H9 (cell line): Measurements from ENCODE around the gene GNAI2. TPM values are rescaled to one million over a fixed set of nuclear protein-coding genes. Genes with fewer than 3 reads are reported as not detected.

ENCODE experiments used
- DNase-seq: peaks from one replicate; pipeline ENCODE4 v3.0.0-alpha.2; 2017
- H2AFZ ChIP-seq: one replicate; pipeline ENCODE4 v1.6.1; 2013; ENCODE audit warnings: mild to moderate bottlenecking, low read length, control low read depth, moderate library complexity
- H2AK5ac ChIP-seq: 2 replicates; pipeline ENCODE4 v1.6.1; 2013; ENCODE audit warnings: low read length, control low read depth, mixed read lengths; ENCODE audit not compliant: insufficient read length
- H2BK120ac ChIP-seq: one replicate; pipeline ENCODE4 v1.6.1; 2013; ENCODE audit warnings: low read depth, mild to moderate bottlenecking, low read length, control low read depth, inconsistent platforms; ENCODE audit not compliant: poor library complexity, severe bottlenecking
- H2BK12ac ChIP-seq: 2 replicates; pipeline ENCODE4 v1.6.1; 2013; ENCODE audit warnings: low read length, control low read depth, mixed read lengths, low read depth; ENCODE audit not compliant: insufficient read length
- H2BK15ac ChIP-seq: 2 replicates; pipeline ENCODE4 v1.6.1; 2013; ENCODE audit warnings: low read depth, low read length, control low read depth
- H2BK20ac ChIP-seq: one replicate; pipeline ENCODE4 v1.6.1; 2013; ENCODE audit warnings: low read depth, mild to moderate bottlenecking, low read length, control low read depth, inconsistent platforms; ENCODE audit not compliant: poor library complexity, severe bottlenecking
- H2BK5ac ChIP-seq: 2 replicates; pipeline ENCODE4 v1.6.1; 2013; ENCODE audit warnings: low read length, control low read depth, mixed read lengths; ENCODE audit not compliant: insufficient read length
- H3K14ac ChIP-seq: 2 replicates; pipeline ENCODE4 v1.6.1; 2013; ENCODE audit warnings: low read length, control low read depth; ENCODE audit not compliant: insufficient read depth
- H3K18ac ChIP-seq: 2 replicates; pipeline ENCODE4 v1.6.1; 2013; ENCODE audit warnings: low read depth, mild to moderate bottlenecking, mixed read lengths, low read length, control low read depth; ENCODE audit not compliant: insufficient read length
- H3K23ac ChIP-seq: 2 replicates; pipeline ENCODE4 v1.6.1; 2013; ENCODE audit warnings: low read length, control low read depth, mixed read lengths, low read depth; ENCODE audit not compliant: insufficient read length
- H3K23me2 ChIP-seq: 2 replicates; pipeline ENCODE4 v1.6.1; 2013; ENCODE audit warnings: low read depth, mild to moderate bottlenecking, mixed read lengths, low read length, control low read depth; ENCODE audit not compliant: insufficient read length, poor library complexity, severe bottlenecking
- H3K27ac ChIP-seq: 2 replicates; pipeline ENCODE4 v1.5.1; 2013; ENCODE audit warnings: low read length, control low read depth, mixed read lengths, low read depth; ENCODE audit not compliant: insufficient read length
- H3K27me3 ChIP-seq: 2 replicates; pipeline ENCODE4 v1.6.1; 2013; ENCODE audit warnings: low read length, control low read depth, inconsistent platforms; ENCODE audit not compliant: insufficient read depth
- H3K4ac ChIP-seq: 2 replicates; pipeline ENCODE4 v1.6.1; 2013; ENCODE audit warnings: low read depth, mild to moderate bottlenecking, control low read depth, inconsistent platforms, low read length, moderate library complexity
- H3K4me1 ChIP-seq: 2 replicates; pipeline ENCODE4 v1.6.1; 2013; ENCODE audit warnings: low read length, control low read depth, inconsistent platforms; ENCODE audit not compliant: insufficient read depth
- H3K4me2 ChIP-seq: 2 replicates; pipeline ENCODE4 v1.6.1; 2013; ENCODE audit warnings: low read length, control low read depth, mixed read lengths; ENCODE audit not compliant: insufficient read length, insufficient read depth
- H3K56ac ChIP-seq: 2 replicates; pipeline ENCODE4 v1.6.1; 2013; ENCODE audit warnings: low read depth, mild to moderate bottlenecking, mixed read lengths, low read length, control low read depth; ENCODE audit not compliant: insufficient read length
- H3K79me1 ChIP-seq: 2 replicates; pipeline ENCODE4 v1.6.1; 2013; ENCODE audit warnings: low read depth, mild to moderate bottlenecking, moderate library complexity, low read length, control low read depth, inconsistent platforms; ENCODE audit not compliant: insufficient read depth, poor library complexity, severe bottlenecking
- H3K79me2 ChIP-seq: 2 replicates; pipeline ENCODE4 v1.6.1; 2013; ENCODE audit warnings: low read length, control low read depth, inconsistent platforms; ENCODE audit not compliant: insufficient read depth
- H3K9ac ChIP-seq: 2 replicates; pipeline ENCODE4 v1.6.1; 2013; ENCODE audit warnings: low read length, control low read depth, mixed read lengths; ENCODE audit not compliant: insufficient read length; ENCODE audit errors: extremely low read depth
- H3K9me3 ChIP-seq: one replicate; pipeline ENCODE4 v1.6.1; 2013; ENCODE audit warnings: low read depth, low read length, inconsistent platforms; ENCODE audit not compliant: control insufficient read depth
- H3T11ph ChIP-seq: one replicate; pipeline ENCODE4 v1.6.1; 2013; ENCODE audit warnings: mild to moderate bottlenecking, low read length, control low read depth, inconsistent platforms
- H4K20me1 ChIP-seq: one replicate; pipeline ENCODE4 v1.6.1; 2013; ENCODE audit not compliant: control insufficient read depth, insufficient read length, insufficient read depth
- H4K5ac ChIP-seq: 2 replicates; pipeline ENCODE4 v1.6.1; 2013; ENCODE audit warnings: low read depth, mild to moderate bottlenecking, mixed read lengths, low read length, control low read depth; ENCODE audit not compliant: insufficient read length
- H4K8ac ChIP-seq: replicated peaks from 2 replicates; pipeline ENCODE4 v1.6.1; 2013; ENCODE audit warnings: low read length, control low read depth, mixed read lengths, low read depth; ENCODE audit not compliant: insufficient read length
- H4K91ac ChIP-seq: 2 replicates; pipeline ENCODE4 v1.6.1; 2013; ENCODE audit warnings: low read depth, mild to moderate bottlenecking, moderate library complexity, mixed read lengths, low read length, control low read depth; ENCODE audit not compliant: insufficient read length
- H3K27ac Mint-ChIP-seq, 3 experiments: 2 replicates in 2 of 3; 3 replicates in 1 of 3; pipeline ENCODE4 v1.8.0; 2020 to 2021; ENCODE audit warnings: mixed read lengths in 3 of 3, mild to moderate bottlenecking in 1 of 3, moderate library complexity in 1 of 3
- H3K27me3 Mint-ChIP-seq: 2 replicates; pipeline ENCODE4 v1.8.0; 2021; ENCODE audit warnings: low read depth, mild to moderate bottlenecking, moderate library complexity, mixed read lengths
- H3K36me3 Mint-ChIP-seq, 3 experiments: 2 replicates in 2 of 3; 3 replicates in 1 of 3; pipeline ENCODE4 v1.8.0; 2020 to 2021; ENCODE audit warnings: low read depth in 3 of 3, mixed read lengths in 3 of 3; ENCODE audit not compliant: insufficient read depth in 1 of 3
- H3K4me1 Mint-ChIP-seq, 2 experiments: 2 replicates each; pipeline ENCODE4 v1.8.0; 2020; ENCODE audit warnings: mixed read lengths in 2 of 2
- H3K4me3 Mint-ChIP-seq, 2 experiments: 2 replicates in 1 of 2; 3 replicates in 1 of 2; pipeline ENCODE4 v1.8.0; 2020 to 2021; ENCODE audit warnings: mild to moderate bottlenecking in 2 of 2, mixed read lengths in 2 of 2, moderate library complexity in 1 of 2
- H3K9me3 Mint-ChIP-seq, 2 experiments: 2 replicates in 1 of 2; 3 replicates in 1 of 2; pipeline ENCODE4 v1.8.0; 2020; ENCODE audit warnings: mild to moderate bottlenecking in 2 of 2, mixed read lengths in 2 of 2, moderate library complexity in 1 of 2
- CTCF ChIP-seq: fragments of 200-600 bp; sonication (generic); conservative IDR thresholded peaks from 3 replicates; pipeline ENCODE4 v1.8.0; 2021; ENCODE audit warnings: antibody characterized with exemption, mild to moderate bottlenecking
- WGBS: extraction: QIAGEN DNeasy Blood & Tissue Kit; methylation state at CpG from one replicate; pipeline ENCODE4 v1.1.7; 2013; ENCODE audit warnings: missing lambda C conversion rate, low lambda C conversion rate, mixed read lengths; ENCODE audit not compliant: insufficient read length; ENCODE audit errors: extremely low coverage; 5-methylcytosine and 5-hydroxymethylcytosine counted together
- total RNA-seq: library from RNA; stranded (reverse); gene quantifications from 2 replicates; pipeline ENCODE4 v1.2.1, GENCODE V29; 2021

Gene GNAI2
- total RNA-seq, 1 experiment from 2014 or later, result 218 TPM

- no peak overlapping the region for H2BK5ac ChIP-seq
- Mint-ChIP-seq H3K36me3 (peaks cover 0 to 8% (median 1%) of the 10 kb centered on the region in 3 experiments; a peak in 1 of 7 replicates), H3K4me1 (peaks cover 25 to 27% of the 10 kb centered on the region in 2 experiments), H3K27ac (no peak overlapping the region; a peak in 1 of 7 replicates), H3K27me3 (no peaks in the 10 kb centered on the region), H3K4me3 (peak overlapping the region in 1 of 2 experiments; percentile 99; a peak in 1 of 5 replicates), H3K9me3 (peaks cover 0 to 8% of the 10 kb centered on the region in 2 experiments; a peak in 4 of 5 replicates)
- H4K91ac ChIP-seq, result no peak overlapping the region
- no peak overlapping the region for H4K5ac ChIP-seq
- H2AK5ac ChIP-seq, result no peak overlapping the region
- H4K20me1 ChIP-seq, result no peaks in the 10 kb centered on the region
- H3K9me3 ChIP-seq, result no peaks in the 10 kb centered on the region
- DNase-seq, result no peak
- peaks cover 6% of the 10 kb centered on the region for H3K23me2 ChIP-seq
- H3K18ac ChIP-seq, result no peak overlapping the region
- H3K79me1 ChIP-seq, result no peaks in the 10 kb centered on the region
- H3K14ac ChIP-seq, result no peak overlapping the region
- 0 out of 3 replicates have a peak, but pooled peaks have one; percentile 23 for TF ChIP-seq CTCF
- no peak overlapping the region for H2BK15ac ChIP-seq
- no peak overlapping the region for H4K8ac ChIP-seq
- no peak overlapping the region for H3T11ph ChIP-seq
- H2AFZ ChIP-seq, result no peak overlapping the region
- H3K4me2 ChIP-seq, result no peak overlapping the region
- H3K4me1 ChIP-seq, result no peaks in the 10 kb centered on the region
- no peak overlapping the region for H3K4ac ChIP-seq
- no peak overlapping the region for H3K27ac ChIP-seq
- H3K56ac ChIP-seq, result no peak overlapping the region
- H2BK120ac ChIP-seq, result no peak overlapping the region
- no peak overlapping the region for H3K9ac ChIP-seq
- no CpG with 5 or more reads among the region's 6 CpGs for WGBS
- no peak overlapping the region for H2BK20ac ChIP-seq
- no peaks in the 10 kb centered on the region for H3K27me3 ChIP-seq
- H2BK12ac ChIP-seq, result no peak overlapping the region
- H3K79me2 ChIP-seq, result no peaks in the 10 kb centered on the region
- H3K23ac ChIP-seq, result no peak overlapping the region
Observed at GRCh38 chr3:50300681-50301254, 64.8 kb downstream of the GNAI2 start.
